ENCODE measurements around the gene RNF182. TPM values are rescaled to one million over a fixed set of nuclear protein-coding genes. Genes with fewer than 3 reads are reported as not detected.

RNF182 gene
- total and polyA plus RNA-seq, 9 of the 15 experiments (the other 6 are each of a cell fraction or from before 2014, with no cell fraction given): 12.8 to 22.8 (median 17.5) TPM

DNA sequence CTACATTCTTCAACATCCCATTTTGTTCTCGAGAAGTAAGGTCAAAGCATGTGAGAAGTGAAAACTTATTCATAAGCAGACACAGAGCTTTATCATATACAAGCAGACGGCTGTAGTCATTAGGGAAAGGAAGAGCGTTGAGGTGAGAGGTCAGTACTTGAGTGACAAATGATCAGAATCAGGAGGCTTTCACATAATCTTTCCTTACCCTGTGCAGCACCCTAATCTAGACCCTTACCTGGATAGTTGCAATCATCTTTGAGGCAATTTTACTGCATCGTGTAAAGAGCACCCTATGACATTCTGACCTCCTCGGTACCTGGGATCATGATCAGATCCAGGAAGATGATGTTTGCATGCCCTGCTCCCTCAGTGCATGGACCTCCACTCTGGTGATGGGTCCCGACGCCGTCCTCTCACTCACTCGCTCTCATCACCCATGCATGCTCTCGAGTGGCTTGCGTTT, 62.7 kb downstream of the RNF182 start (continued):
- TF ChIP-seq, protein P1, sequence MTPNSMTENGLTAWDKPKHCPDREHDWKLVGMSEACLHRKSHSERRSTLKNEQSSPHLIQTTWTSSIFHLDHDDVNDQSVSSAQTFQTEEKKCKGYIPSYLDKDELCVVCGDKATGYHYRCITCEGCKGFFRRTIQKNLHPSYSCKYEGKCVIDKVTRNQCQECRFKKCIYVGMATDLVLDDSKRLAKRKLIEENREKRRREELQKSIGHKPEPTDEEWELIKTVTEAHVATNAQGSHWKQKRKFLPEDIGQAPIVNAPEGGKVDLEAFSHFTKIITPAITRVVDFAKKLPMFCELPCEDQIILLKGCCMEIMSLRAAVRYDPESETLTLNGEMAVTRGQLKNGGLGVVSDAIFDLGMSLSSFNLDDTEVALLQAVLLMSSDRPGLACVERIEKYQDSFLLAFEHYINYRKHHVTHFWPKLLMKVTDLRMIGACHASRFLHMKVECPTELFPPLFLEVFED (CRISPR knock-in tag; conservative IDR thresholded peaks at IDR 0.05): no peak
- TF ChIP-seq HOXB6 (CRISPR knock-in tag; IDR thresholded peaks at IDR 0.05; ENCODE audit: borderline replicate concordance) (no peak), STAT5A (IDR thresholded peaks at IDR 0.05; ENCODE audit: borderline replicate concordance, low read length) (peak; percentile 83), ZNF77 (CRISPR knock-in tag; IDR thresholded peaks at IDR 0.05) (no peak), NFE2L1 (tag; IDR thresholded peaks at IDR 0.05; ENCODE audit: borderline replicate concordance, low read depth) (no peak), POLR2B (IDR thresholded peaks at IDR 0.05; ENCODE audit: low read depth, partially characterized antibody) (no peak), CHD4 (IDR thresholded peaks at IDR 0.05; ENCODE audit: insufficient read depth, insufficient replicate concordance, low read depth, low read length, poor library complexity, severe bottlenecking) (no peak), ZNF239 (CRISPR knock-in tag; IDR thresholded peaks at IDR 0.05) (no peak)
- TF ChIP-seq, protein P2, sequence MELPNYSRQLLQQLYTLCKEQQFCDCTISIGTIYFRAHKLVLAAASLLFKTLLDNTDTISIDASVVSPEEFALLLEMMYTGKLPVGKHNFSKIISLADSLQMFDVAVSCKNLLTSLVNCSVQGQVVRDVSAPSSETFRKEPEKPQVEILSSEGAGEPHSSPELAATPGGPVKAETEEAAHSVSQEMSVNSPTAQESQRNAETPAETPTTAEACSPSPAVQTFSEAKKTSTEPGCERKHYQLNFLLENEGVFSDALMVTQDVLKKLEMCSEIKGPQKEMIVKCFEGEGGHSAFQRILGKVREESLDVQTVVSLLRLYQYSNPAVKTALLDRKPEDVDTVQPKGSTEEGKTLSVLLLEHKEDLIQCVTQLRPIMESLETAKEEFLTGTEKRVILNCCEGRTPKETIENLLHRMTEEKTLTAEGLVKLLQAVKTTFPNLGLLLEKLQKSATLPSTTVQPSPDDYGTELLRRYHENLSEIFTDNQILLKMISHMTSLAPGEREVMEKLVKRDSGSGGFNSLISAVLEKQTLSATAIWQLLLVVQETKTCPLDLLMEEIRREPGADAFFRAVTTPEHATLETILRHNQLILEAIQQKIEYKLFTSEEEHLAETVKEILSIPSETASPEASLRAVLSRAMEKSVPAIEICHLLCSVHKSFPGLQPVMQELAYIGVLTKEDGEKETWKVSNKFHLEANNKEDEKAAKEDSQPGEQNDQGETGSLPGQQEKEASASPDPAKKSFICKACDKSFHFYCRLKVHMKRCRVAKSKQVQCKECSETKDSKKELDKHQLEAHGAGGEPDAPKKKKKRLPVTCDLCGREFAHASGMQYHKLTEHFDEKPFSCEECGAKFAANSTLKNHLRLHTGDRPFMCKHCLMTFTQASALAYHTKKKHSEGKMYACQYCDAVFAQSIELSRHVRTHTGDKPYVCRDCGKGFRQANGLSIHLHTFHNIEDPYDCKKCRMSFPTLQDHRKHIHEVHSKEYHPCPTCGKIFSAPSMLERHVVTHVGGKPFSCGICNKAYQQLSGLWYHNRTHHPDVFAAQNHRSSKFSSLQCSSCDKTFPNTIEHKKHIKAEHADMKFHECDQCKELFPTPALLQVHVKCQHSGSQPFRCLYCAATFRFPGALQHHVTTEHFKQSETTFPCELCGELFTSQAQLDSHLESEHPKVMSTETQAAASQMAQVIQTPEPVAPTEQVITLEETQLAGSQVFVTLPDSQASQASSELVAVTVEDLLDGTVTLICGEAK (IDR thresholded peaks at IDR 0.05): no peak
- TF ChIP-seq, protein P2 (CRISPR knock-in tag; IDR thresholded peaks at IDR 0.05): no peak
- TF ChIP-seq, protein P3, sequence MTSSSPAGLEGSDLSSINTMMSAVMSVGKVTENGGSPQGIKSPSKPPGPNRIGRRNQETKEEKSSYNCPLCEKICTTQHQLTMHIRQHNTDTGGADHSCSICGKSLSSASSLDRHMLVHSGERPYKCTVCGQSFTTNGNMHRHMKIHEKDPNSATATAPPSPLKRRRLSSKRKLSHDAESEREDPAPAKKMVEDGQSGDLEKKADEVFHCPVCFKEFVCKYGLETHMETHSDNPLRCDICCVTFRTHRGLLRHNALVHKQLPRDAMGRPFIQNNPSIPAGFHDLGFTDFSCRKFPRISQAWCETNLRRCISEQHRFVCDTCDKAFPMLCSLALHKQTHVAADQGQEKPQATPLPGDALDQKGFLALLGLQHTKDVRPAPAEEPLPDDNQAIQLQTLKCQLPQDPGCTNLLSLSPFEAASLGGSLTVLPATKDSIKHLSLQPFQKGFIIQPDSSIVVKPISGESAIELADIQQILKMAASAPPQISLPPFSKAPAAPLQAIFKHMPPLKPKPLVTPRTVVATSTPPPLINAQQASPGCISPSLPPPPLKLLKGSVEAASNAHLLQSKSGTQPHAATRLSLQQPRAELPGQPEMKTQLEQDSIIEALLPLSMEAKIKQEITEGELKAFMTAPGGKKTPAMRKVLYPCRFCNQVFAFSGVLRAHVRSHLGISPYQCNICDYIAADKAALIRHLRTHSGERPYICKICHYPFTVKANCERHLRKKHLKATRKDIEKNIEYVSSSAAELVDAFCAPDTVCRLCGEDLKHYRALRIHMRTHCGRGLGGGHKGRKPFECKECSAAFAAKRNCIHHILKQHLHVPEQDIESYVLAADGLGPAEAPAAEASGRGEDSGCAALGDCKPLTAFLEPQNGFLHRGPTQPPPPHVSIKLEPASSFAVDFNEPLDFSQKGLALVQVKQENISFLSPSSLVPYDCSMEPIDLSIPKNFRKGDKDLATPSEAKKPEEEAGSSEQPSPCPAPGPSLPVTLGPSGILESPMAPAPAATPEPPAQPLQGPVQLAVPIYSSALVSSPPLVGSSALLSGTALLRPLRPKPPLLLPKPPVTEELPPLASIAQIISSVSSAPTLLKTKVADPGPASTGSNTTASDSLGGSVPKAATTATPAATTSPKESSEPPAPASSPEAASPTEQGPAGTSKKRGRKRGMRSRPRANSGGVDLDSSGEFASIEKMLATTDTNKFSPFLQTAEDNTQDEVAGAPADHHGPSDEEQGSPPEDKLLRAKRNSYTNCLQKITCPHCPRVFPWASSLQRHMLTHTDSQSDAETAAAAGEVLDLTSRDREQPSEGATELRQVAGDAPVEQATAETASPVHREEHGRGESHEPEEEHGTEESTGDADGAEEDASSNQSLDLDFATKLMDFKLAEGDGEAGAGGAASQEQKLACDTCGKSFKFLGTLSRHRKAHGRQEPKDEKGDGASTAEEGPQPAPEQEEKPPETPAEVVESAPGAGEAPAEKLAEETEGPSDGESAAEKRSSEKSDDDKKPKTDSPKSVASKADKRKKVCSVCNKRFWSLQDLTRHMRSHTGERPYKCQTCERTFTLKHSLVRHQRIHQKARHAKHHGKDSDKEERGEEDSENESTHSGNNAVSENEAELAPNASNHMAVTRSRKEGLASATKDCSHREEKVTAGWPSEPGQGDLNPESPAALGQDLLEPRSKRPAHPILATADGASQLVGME (CRISPR knock-in tag; IDR thresholded peaks at IDR 0.05): peak; percentile 73; the same call in 1 of the 2 replicates
